ENCODE data around the gene SLC5A1. TPM values are rescaled to one million over a fixed set of nuclear protein-coding genes. Genes with fewer than 3 reads are reported as not detected.

The SLC5A1 gene
- total RNA-seq (2011; cell fraction: chromatin; rRNA removed; ENCODE audit: low replicate concordance): not detected in 2 replicates
- not detected in 2 replicates for total RNA-seq (2011; cell fraction: nucleolus; rRNA removed)
- 0.15 TPM in 1 of 2 replicates, not detected in the other for total RNA-seq (2011; cell fraction: nucleoplasm; rRNA removed)
- not detected in 2 replicates for total RNA-seq (2014; rRNA removed)
- total RNA-seq (2014; rRNA removed; fragmentation: Illumina TruSeq; extraction: Trizol): not detected in 2 replicates
- total RNA-seq (2015; rRNA removed; fragmentation: Illumina TruSeq; extraction: Trizol): not detected in 2 replicates
- not detected in 2 replicates for total RNA-seq (2021)
- not detected in 2 replicates for polyA plus RNA-seq (2011; rRNA removed)
- not detected in 2 replicates for polyA plus RNA-seq (2011; cell fraction: cytosol; rRNA removed)
- polyA plus RNA-seq (2011; cell fraction: nucleus; rRNA removed): not detected in 2 replicates
- polyA plus RNA-seq (2012): not detected in 2 replicates
- not detected in 2 replicates for polyA plus RNA-seq (2014; fragmentation: Illumina TruSeq; extraction: Trizol)
- not detected for polyA plus RNA-seq (2014; fragmentation: Nextera tagmentation; extraction: Ambion mirVana)
- polyA plus RNA-seq (2014; rRNA removed): not detected in 2 replicates
- not detected in 2 replicates for polyA minus RNA-seq (2011; rRNA and poly(A)+ RNA removed)
- polyA minus RNA-seq (2011; cell fraction: cytosol; rRNA and poly(A)+ RNA removed): not detected in 2 replicates
- polyA minus RNA-seq (2011; cell fraction: nucleus; rRNA and poly(A)+ RNA removed): not detected in 2 replicates
- percentile 3 among the genes with signal in this experiment for Bru-seq, nascent RNA
- BruChase-seq, experiment 1, labeled RNA remaining after a 2-hour chase: percentile 7 among the genes with signal in this experiment
- BruChase-seq, experiment 2, labeled RNA remaining after a 6-hour chase: percentile 2 among the genes with signal in this experiment
- long read RNA-seq, experiment 1: 0 reads
- long read RNA-seq, experiment 2: 0 reads
- long read RNA-seq, experiment 3: 0 reads

DNA sequence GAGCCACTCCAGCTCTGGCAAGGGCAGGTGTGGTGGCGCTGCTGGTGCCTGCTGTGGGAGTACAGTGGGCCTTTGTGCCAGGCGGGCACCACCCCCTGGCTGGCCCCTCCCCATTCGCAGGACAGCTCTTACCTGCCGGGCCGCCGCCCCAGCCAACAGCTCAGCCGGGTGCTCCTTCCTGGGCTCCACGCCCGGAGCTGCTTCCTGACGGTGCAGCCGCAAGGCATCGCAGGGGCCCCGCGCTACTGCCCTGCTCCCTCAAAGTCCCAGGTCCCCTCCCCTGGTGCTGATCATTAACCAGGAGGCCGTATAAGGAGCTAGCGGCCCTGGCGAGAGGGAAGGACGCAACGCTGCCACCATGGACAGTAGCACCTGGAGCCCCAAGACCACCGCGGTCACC is at the start of gene SLC5A1:
TSS of gene SLC5A1 (plus strand) at position 338 of the 400 bp plus-strand sequence. CDS start at position 359, 21 bp downstream.
- no TSS peak for BruUV-seq (replicated peaks)
- Histone ChIP-seq H3K4me1 (replicated peaks in 1 of 2; ENCODE audit: control insufficient read depth in 2 of 2, insufficient read depth in 2 of 2, low read length in 2 of 2) (no peaks in the 10 kb centered on the region), H3K9ac (ENCODE audit: insufficient read depth in 1 of 2, low read depth in 2 of 2, low read length in 2 of 2) (no peak within 1 kb of the TSS), H3K79me2 (ENCODE audit: control insufficient read depth, insufficient read depth, low read length) (no peaks in the 10 kb centered on the region), H3K9me3 (replicated peaks; ENCODE audit: control insufficient read depth, insufficient read depth, low read depth, low read length) (no peaks in the 10 kb centered on the region), H3K27ac (ENCODE audit: extremely low read depth, low read depth, low read length) (no peak within 1 kb of the TSS), H2AFZ (ENCODE audit: low read depth, low read length) (no peak within 1 kb of the TSS), H3K4me2 (ENCODE audit: insufficient read depth, low read length) (no peak within 1 kb of the TSS), H3K27me3 (ENCODE audit: control insufficient read depth in 2 of 2, insufficient read depth in 2 of 2, low read length in 2 of 2) (peaks cover 2 to 8% of the 10 kb centered on the region in 2 experiments; a peak in 2 of 5 replicates), H3K4me3 (no peak within 1 kb of the TSS), H3K9me1 (ENCODE audit: control insufficient read depth, insufficient read depth, low read length) (no peaks in the 10 kb centered on the region), H3K36me3 (ENCODE audit: control insufficient read depth, insufficient read depth, low read length) (no peaks in the 10 kb centered on the region), H4K20me1 (replicated peaks; ENCODE audit: control insufficient read depth, insufficient read depth, low read length) (no peaks in the 10 kb centered on the region)
- no peak for FAIRE-seq
- intact Hi-C loops (cut with micrococcal nuclease): no loop called here
- ATAC-seq: no peak
- no peak for DNase-seq (ENCODE audit: extremely low read depth in 1 of 4, low spot score in 3 of 4)
- in situ Hi-C loops (cut with MboI): no loop called here
- ChIA-PET POLR2A (no interaction called here), CTCF (ENCODE audit: low intra/inter-chr PET ratio) (no interaction called here)
- TF ChIP-seq ZBTB49 (CRISPR knock-in tag; IDR thresholded peaks at IDR 0.05; ENCODE audit: borderline replicate concordance) (no peak), ARID2 (IDR thresholded peaks at IDR 0.05) (no peak), IFI16 (CRISPR knock-in tag; IDR thresholded peaks at IDR 0.05) (no peak), MBD2 (IDR thresholded peaks at IDR 0.05; ENCODE audit: borderline replicate concordance, low read depth) (no peak)
- 5% methylated on average over 11 of the region's 21 CpGs for WGBS (ENCODE audit: insufficient coverage, low coverage, missing lambda C conversion rate)

All from K562 (cell line).